ENCODE measurements around the gene HSFX2. TPM values are rescaled to one million over a fixed set of nuclear protein-coding genes. Genes with fewer than 3 reads are reported as not detected.

HSFX2 gene
- total RNA-seq, 1 experiment from 2014 or later, result not detected

- TF ChIP-seq ATF3 (IDR thresholded peaks at IDR 0.05), result no peak
These were observed 46.3 kb upstream of the HSFX2 start (continued) for GRCh38 chrX:149641432-149641831.

- RAD21 ChIA-PET (ENCODE audit: low non-redundant PET in 1 of 2, low total read pairs in 2 of 2, uncharacterized antibody in 2 of 2, unreplicated experiment in 2 of 2), result no interaction called here
- H3K9ac ChIP-seq (ENCODE audit: low read length), result no peak overlapping the region
- H4K20me1 ChIP-seq (ENCODE audit: insufficient read depth), result no peaks in the 10 kb centered on the region
- no peak overlapping the region for H3K4me3 ChIP-seq (replicated peaks in 1 of 2; ENCODE audit: low read depth in 1 of 2, low read length in 2 of 2)
- no peak for ATAC-seq
- no peak overlapping the region for H3K4me2 ChIP-seq (ENCODE audit: low read length)
- BruUV-seq (replicated peaks), result no TSS peak
- DNase-seq (ENCODE audit: low read depth, low spot score), result no peak
- no peak overlapping the region for H2AFZ ChIP-seq (ENCODE audit: low read depth, low read length, poor library complexity, severe bottlenecking)
- TF ChIP-seq EZH2phosphoT487 (IDR thresholded peaks at IDR 0.05; ENCODE audit: borderline replicate concordance) (no peak), ELF1 (IDR thresholded peaks at IDR 0.05; ENCODE audit: borderline replicate concordance, low read depth) (no peak), YY1 (IDR thresholded peaks at IDR 0.05; ENCODE audit: extremely low read depth, insufficient replicate concordance, low read depth, low read length) (no peak), EZH2 (IDR thresholded peaks at IDR 0.05) (no peak), ATF3 (IDR thresholded peaks at IDR 0.05) (no peak)
- intact Hi-C loops (cut with micrococcal nuclease), result no loop called here
- H3K4me1 ChIP-seq (ENCODE audit: control insufficient read depth in 1 of 2, insufficient read depth in 2 of 2, low read length in 2 of 2), result no peaks in the 10 kb centered on the region
- H3K79me2 ChIP-seq (ENCODE audit: insufficient read depth, low read length), result no peaks in the 10 kb centered on the region
- no peaks in the 10 kb centered on the region for H3K9me3 ChIP-seq (ENCODE audit: control insufficient read depth in 1 of 2, insufficient read depth in 1 of 2, low read depth in 1 of 2, low read length in 2 of 2)
- no peaks in the 10 kb centered on the region for H3K27me3 ChIP-seq (ENCODE audit: insufficient read depth, low read length)
- POLR2A ChIA-PET, result no interaction called here
- no peaks in the 10 kb centered on the region for H3K9me2 ChIP-seq (ENCODE audit: insufficient read depth)
- H3K36me3 ChIP-seq (ENCODE audit: control insufficient read depth in 1 of 2, insufficient read depth in 2 of 2, low read length in 2 of 2), result no peaks in the 10 kb centered on the region
- H3K27ac ChIP-seq (ENCODE audit: low read depth, low read length), result no peak overlapping the region
- CTCF ChIA-PET, result no interaction called here
These were observed 44.5 kb upstream of the HSFX2 start for GRCh38 chrX:149639568-149639967.

- H3K4me2 ChIP-seq (ENCODE audit: low read length), result no peak overlapping the region
- TF ChIP-seq YY1 (IDR thresholded peaks at IDR 0.05; ENCODE audit: extremely low read depth, insufficient replicate concordance, low read depth, low read length) (no peak), POLR2AphosphoS5 (IDR thresholded peaks at IDR 0.05; ENCODE audit: low read depth, low read length) (no peak), ELF1 (IDR thresholded peaks at IDR 0.05; ENCODE audit: borderline replicate concordance, low read depth) (no peak), JUND (IDR thresholded peaks at IDR 0.05) (no peak), CTCF (IDR thresholded peaks at IDR 0.05 in 2 of 3, conservative IDR thresholded peaks at IDR 0.05 in 1 of 3; ENCODE audit: borderline replicate concordance in 1 of 3, insufficient read depth in 1 of 3, low read depth in 2 of 3, low read length in 2 of 3) (no peak), MAX (IDR thresholded peaks at IDR 0.05) (no peak), SIN3A (IDR thresholded peaks at IDR 0.05; ENCODE audit: low read depth) (no peak), CEBPB (IDR thresholded peaks at IDR 0.05; ENCODE audit: low read depth) (no peak), EGR1 (IDR thresholded peaks at IDR 0.05; ENCODE audit: low read depth) (no peak), SRF (IDR thresholded peaks at IDR 0.05; ENCODE audit: low read depth) (no peak), FOSL1 (IDR thresholded peaks at IDR 0.05; ENCODE audit: low read depth) (no peak), CBX3 (IDR thresholded peaks at IDR 0.05; ENCODE audit: low read depth) (no peak)
These were observed 43.7 kb upstream of the HSFX2 start for GRCh38 chrX:149638860-149639259.

More at GRCh38 chrX:149638860-149639259, 43.7 kb upstream of the HSFX2 start:
- Histone ChIP-seq H3K4me1 (ENCODE audit: control insufficient read depth in 1 of 2, insufficient read depth in 2 of 2, low read length in 2 of 2) (no peaks in the 10 kb centered on the region), H3K27ac (ENCODE audit: low read depth, low read length) (no peak overlapping the region), H3K79me2 (ENCODE audit: insufficient read depth, low read length) (no peaks in the 10 kb centered on the region), H3K9me3 (ENCODE audit: control insufficient read depth in 1 of 2, insufficient read depth in 1 of 2, low read depth in 1 of 2, low read length in 2 of 2) (no peaks in the 10 kb centered on the region), H3K4me3 (replicated peaks in 1 of 2; ENCODE audit: low read depth in 1 of 2, low read length in 2 of 2) (no peak overlapping the region), H3K36me3 (ENCODE audit: control insufficient read depth in 1 of 2, insufficient read depth in 2 of 2, low read length in 2 of 2) (no peaks in the 10 kb centered on the region), H2AFZ (ENCODE audit: low read depth, low read length, poor library complexity, severe bottlenecking) (no peak overlapping the region), H3K27me3 (ENCODE audit: insufficient read depth, low read length) (no peaks in the 10 kb centered on the region), H3K9me2 (ENCODE audit: insufficient read depth) (no peaks in the 10 kb centered on the region), H4K20me1 (ENCODE audit: insufficient read depth) (no peaks in the 10 kb centered on the region), H3K9ac (ENCODE audit: low read length) (no peak overlapping the region)
- ATAC-seq, result no peak
- CTCF ChIA-PET, result no interaction called here
- intact Hi-C loops (cut with micrococcal nuclease), result no loop called here
- BruUV-seq (replicated peaks), result no TSS peak
- RAD21 ChIA-PET (ENCODE audit: low non-redundant PET in 1 of 2, low total read pairs in 2 of 2, uncharacterized antibody in 2 of 2, unreplicated experiment in 2 of 2), result no interaction called here
- POLR2A ChIA-PET, result no interaction called here
- DNase-seq (ENCODE audit: low read depth, low spot score), result no peak
